Suprapubic skin (tissue), 3 donors: ENCODE data around the gene TMEM74B.

Experiments
- CTCF ChIP-seq, 2 donors: fragments of 200-600 bp in 1 of 2; fragments of 450-650 bp in 1 of 2; sonication (generic) in 1 of 2; IDR thresholded peaks; one replicate each; pipeline ENCODE4 v1.5.1; 2016 to 2019; ENCODE audit warnings: antibody characterized with exemption in 2 of 2, mild to moderate bottlenecking in 1 of 2, moderate library complexity in 1 of 2
- POLR2AphosphoS5 ChIP-seq, 3 donors: sonication (generic); formaldehyde crosslinking; IDR thresholded peaks; one replicate each; pipeline ENCODE4 v1.6.1; 2017; ENCODE audit warnings: antibody characterized with exemption in 3 of 3

- TF ChIP-seq CTCF (IDR thresholded peaks at IDR 0.05): no peak
- TF ChIP-seq POLR2AphosphoS5 (IDR thresholded peaks at IDR 0.05): no peak
Observed at GRCh38 chr20:1190847-1191246, 6.1 kb upstream of the TMEM74B start.
